ENCODE data around the gene GAL3ST2.
"Not testable (repeated sequence)": the region's sequence is repeated elsewhere in the genome, so short reads cannot be mapped to it uniquely, and the experiment has no call there.

The GAL3ST2 gene

DNA sequence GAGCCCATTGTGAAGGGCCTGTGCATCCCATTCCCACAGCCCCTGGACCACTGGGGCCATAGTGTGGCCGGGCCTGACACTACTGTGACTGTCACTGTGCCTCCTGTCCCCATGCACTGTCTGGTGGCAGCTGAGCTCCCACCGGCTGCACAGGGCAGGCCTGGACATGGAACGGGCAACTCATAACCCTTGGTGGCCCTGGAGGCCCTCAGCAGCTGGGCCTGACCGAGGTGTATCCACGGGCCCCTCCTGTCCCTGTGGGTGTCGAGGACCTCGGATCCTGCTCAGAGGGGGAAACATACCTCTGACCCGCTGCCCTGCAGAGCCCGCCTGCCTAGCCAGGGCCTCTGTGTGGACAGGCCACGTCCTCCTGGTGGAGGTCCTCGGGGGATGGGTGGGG lies 7.8 kb upstream of the GAL3ST2 start:
- no peak for DNase-seq (ENCODE audit: low read depth in 2 of 2)

DNA sequence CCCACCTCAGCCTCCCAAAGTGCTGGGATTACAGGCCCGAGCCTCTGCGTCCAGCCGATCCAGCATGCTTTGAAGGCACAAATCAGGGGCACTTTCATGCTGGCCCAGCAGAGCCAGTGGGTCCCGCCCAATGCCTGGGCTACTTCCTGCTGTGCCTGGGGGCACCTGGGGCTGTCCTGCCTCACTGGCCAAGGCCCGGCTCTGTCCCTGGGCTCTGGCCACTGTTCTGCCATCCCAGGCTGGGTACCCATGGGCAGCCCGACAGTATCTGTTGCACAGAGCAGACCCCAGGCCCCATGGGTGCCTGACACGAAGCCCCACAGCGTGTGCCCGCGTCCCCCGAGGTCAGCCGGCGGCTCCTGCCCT lies 6.8 kb upstream of the GAL3ST2 start:
- no peak for DNase-seq (ENCODE audit: low read depth in 2 of 2)

DNA sequence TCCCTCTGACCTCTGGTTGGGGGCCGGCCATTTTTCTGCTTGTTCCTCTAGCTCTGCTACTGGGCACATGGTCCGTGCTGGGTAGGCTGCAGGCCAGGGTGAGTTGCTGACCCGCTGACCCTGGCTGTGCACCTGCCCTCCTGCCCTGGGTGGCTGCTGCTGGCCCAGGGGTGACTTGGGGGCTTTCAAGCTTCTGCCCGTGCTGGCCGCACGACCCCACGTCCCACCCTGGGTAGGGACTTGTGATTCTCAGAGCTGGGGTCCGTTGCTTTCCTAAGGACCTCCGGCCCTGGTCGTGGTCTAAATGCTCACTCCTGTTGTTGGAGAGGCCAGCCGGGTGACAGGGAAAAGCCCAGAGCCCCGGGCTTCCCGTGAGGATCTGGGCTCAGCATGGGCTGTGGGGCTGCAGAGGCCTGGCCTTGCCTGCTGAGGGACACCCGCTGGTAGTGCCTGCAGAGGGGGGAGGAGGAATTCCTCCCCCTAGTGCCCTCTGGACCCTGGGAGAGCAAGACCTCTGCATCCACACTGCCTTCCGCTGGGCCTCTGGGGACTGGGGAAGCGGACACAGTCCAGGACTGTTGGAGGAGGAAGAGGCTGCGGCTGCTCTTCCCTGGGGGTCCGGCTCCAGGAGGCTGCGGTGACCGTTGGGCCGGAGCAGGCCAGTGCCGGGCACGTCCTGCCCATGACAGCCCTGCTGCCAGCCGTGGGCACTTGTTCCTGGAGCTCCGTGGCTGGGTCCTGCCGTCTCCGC lies 6.3 kb upstream of the GAL3ST2 start:
- DNase-seq (ENCODE audit: low read depth in 2 of 2), result no peak

DNA sequence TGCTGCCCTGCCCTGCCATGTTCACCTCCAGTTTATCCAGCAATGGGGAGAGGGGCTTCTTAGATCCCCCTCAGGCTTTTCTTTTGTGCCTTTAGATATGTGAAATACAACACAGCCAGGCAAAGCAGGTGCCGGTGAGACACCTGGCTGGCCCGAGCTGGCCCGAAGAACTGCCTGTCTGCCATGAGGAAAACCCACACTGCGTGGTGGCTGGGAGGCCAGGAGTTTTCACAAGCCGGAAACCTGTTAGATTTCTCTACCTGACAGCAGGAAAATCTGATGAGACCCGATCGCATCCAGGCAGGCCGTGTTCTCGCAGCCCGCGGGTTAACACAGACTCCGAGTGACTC lies 5.7 kb upstream of the GAL3ST2 start:
- DNase-seq (ENCODE audit: low read depth in 2 of 2), result no peak

DNA sequence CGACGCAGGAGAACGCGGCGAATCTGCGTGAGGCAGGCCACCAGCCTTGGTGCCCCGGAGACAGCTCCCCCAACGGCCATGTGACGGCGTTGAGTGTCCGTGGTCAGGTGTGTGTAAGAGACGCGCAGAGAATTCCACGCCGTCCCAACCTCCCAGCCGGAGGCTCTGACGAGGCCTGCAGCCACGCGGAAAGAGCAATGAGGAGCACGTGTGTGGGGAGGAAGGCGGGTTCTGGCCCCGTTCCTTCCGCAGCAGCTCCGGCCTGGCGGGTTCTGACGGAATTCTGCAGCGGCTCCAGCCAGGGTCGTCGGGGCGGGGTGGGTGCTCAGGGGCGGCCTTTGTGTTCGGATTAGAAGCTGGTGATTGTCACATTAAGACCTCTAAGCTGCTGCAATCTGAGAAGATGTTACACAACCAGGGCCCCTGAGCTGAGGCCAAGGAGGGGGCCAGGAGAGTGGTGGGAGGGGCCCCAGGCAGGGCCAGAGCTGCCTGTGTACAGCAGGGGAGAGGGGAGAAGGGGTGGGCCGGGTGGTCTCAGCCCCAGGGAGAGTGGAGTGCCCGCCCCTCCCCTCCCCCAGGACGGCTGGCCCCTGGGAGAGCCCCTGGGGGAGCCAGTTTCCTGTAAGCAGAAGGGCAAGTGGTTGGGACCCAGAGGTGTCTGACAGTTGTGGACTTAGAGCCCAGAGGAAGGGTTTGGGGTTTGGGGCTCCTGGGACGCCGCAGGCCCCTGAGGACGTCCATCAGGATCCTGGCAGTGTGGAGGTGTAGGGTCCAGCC lies 5.1 kb upstream of the GAL3ST2 start:
- DNase-seq (ENCODE audit: low read depth in 2 of 2), result no peak

- no peak for DNase-seq (ENCODE audit: low read depth in 2 of 2)
Measured at GRCh38 chr2:241772063-241772499, 4.5 kb upstream of the GAL3ST2 start.

- no peak for DNase-seq (ENCODE audit: low read depth in 2 of 2)
Measured at GRCh38 chr2:241773511-241774418, 2.9 kb upstream of the GAL3ST2 start.

DNA sequence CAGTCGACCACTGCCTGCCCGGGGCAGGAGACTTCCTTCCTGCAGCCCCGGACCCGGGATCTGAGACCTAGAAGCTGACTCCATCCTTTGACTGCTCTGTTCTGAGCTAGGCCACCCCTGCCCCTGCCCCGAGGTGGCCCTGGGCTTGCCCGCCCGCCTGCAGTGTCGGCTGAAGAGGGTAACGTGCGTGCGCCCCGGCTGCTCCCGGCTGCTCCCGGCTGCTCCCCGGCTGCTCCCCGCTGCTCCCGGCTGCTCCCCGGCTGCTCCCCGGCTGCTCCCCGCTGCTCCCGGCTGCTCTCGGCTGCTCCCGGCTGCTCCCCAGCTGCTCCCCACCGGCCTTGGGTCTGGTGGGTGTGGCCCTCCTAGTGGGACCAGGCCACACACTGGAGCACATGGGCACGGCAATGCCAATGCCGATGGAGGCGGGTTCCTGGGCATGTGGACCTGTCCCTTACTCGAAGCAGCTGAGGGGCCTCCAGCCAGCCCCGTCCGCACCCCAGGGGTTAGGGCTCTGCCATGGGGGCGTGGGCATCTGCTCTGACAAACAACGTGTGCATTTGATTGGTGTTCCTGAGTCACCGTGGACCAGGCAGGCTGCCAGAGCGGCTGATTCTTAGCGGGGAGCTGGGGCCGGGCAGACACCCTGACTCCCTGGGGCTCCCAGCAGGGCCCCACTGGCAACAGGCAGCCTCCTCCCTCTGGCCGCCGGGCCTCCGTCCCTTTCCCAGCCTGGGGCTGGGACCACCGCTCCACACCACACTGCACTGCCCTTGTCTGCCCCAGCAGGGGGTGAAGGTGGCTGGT lies 2.0 kb upstream of the GAL3ST2 start:
- DNase-seq (ENCODE audit: low read depth in 2 of 2), result no peak

- no peak for DNase-seq (ENCODE audit: low read depth in 2 of 2)
Measured at GRCh38 chr2:241775223-241776177, 1.1 kb upstream of the GAL3ST2 start.

DNA sequence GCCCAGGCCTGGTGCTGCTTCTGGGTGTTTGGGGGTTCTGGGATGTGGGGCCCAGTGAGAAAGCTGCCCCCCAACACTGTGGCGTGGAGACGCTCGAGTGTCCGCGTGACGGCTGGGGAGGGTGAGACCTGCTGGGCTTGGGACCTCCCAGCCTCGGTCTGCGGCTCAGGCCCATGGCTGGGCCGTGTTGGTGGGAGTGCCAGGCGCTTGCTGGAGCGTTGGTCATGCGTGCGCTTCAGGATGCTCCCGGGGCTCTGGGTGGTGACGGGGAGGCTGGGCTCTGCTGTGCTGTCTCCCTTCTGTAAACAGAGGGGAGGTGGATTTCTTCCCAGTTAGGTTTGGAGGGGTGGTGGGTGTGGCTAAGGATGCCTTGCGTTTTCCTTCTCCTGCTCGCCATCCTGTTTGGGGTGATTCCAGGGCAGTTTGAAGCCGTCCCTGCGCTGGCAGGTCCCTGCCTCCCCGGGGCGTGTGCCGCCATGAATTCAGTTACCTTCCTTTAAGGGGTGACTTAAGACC lies 606 bp downstream of the GAL3ST2 start:
- no peak for DNase-seq (ENCODE audit: low read depth in 2 of 2)

DNA sequence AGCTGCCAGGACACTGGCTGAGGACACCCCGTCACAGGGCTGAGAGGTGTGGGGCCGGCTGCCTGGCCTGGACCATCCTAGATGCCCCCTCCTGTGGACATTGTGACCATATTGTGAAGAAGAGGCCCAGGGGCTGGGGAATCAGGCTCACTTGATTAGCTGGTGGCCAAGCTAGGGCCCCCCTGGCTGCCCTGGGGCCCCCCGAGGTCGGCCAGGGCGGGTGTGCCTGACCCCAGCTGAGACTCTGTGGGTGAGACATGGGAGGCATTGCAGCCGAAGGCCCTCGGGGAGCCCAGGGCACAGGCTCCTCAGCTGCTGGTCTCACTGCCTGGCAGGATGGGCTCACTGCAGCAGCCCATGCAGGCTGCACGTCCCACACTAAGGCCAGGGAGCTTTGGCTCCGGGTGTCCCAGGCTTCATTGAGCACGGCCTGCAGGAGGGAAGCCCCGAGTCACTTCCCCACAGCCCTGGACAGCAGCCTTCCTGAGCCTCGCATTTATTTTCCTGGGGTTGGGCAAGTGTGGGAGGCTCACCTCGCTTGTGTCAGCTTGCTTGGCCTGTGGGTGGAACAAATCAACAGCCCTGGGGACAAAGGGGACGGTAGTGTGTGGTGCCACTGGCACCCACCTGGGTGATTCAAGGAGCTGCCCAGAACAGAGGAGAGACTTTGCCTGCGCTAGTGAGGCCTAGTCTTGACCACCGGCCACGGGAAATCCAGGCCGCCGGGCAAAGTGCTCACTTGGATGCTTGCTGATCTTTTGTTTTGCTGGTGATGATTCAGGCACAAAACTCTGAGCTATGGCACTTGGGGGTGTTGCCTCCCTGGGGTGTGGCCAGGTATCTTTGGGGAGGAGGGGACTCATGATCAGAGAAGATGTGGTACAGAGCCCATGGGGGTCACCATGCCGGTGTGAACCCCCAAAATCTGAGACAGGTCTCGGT lies 1.3 kb downstream of the GAL3ST2 start:
- DNase-seq (ENCODE audit: low read depth in 2 of 2), result no peak

DNA sequence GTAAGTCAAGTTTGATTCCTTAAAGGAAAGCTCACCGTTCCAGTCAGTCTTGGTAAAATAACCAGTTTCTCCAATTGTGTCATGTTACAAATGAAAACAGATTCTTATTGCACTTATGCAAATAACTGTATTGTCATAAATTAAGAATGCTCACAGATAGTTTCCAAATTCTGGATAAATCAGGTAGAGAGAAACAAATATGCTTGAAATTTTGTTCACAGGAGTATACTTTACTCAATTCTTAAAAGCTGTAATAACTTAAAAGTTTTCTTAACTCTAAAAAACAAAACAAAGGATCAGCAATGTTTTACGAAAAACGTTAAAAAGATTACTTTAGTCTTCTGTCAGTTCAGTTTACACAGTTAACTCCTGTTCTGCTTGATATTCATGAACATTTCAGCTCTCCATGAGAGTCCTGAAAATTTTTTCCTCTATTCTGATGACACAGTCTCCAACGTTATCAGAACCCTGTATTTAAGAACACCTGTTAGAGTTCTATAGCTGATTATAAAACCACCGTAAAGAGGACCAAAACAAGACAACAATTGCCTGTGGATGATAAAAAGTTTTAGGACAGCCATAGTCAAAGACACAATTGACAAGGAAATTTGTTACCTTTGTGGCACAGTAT lies 4.4 kb downstream of the GAL3ST2 start:
- DNase-seq (ENCODE audit: low read depth in 2 of 2), result no peak

DNA sequence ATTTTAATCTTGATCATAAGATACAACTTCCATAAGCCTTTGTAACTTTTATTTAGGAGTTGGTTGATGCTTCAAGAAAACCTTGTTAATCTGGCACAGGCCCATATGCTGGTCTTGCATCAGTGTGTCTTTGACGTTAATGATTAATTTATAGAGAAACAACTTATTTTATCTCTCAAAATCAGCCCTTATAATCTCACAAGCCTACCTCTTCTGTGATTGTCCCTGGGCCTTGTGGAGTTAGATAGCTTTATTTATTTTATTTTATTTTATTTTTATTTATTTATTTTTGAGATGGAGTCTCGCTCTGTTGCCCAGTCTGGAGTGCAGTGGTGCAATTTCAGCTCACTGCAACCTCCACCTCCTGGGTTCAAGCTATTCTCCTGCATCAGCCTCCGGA lies 5.4 kb downstream of the GAL3ST2 start:
- DNase-seq (ENCODE audit: low read depth in 2 of 2), result not testable (repeated sequence)

DNA sequence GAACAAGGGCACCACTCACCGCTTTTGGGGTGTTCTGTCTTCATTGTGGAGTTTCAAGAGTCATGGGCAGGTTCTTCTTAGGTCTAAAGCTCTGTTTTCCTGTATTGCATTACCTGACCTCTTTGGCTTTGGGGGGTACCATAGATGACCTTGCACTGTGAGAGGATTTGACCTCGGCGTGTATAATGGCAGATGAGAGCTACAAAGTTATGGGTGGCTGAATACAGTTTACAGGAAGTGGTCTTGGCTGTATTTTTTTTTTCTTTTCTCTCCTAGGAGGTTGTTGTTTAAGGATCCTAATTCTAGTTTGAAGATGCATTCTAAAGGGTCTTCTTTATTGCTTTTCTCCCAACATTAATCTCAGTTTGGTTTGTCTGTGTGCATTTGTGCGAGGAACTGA lies 11.5 kb downstream of the GAL3ST2 start:
- DNase-seq (ENCODE audit: low read depth in 2 of 2), result no peak

GRCh38 chr2:241788572-241788971 lies 11.9 kb downstream of the GAL3ST2 start:
- peak in 1 of 2 donors; percentile 18 for DNase-seq (ENCODE audit: low read depth in 2 of 2)

- not testable (repeated sequence) for DNase-seq (ENCODE audit: low read depth in 2 of 2)
Measured at GRCh38 chr2:241791385-241791784, 14.8 kb downstream of the GAL3ST2 start.

DNA sequence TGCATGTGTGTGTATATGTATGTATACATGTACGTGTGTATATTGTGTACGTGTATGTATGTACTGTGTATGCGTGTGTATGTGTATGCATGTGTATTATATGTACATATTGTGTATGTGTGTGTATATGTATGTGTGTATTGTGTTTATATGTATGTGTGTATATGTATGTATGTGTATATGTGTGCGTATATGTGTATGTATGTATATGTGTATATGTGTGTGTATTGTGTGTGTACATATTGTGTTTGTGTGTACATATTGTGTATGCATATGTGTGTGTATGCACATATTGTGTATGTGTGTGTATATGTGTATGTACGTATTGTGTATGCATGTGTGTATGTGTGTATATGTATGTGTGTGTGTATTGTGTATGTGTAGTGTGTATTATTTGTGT lies 16.8 kb downstream of the GAL3ST2 start:
- no peak for DNase-seq (ENCODE audit: low read depth in 2 of 2)

GRCh38 chr2:241794250-241794823 lies 17.7 kb downstream of the GAL3ST2 start:
- no peak for DNase-seq (ENCODE audit: low read depth in 2 of 2)
